Stomach (tissue), 9 donors: ENCODE results near the gene MCC. TPM values are rescaled to one million over a fixed set of nuclear protein-coding genes. Genes with fewer than 3 reads are reported as not detected.

Experiments used
- DNase-seq, 2 donors: peaks; one replicate each; pipeline versions ENCODE4 v3.0.0 to v3.0.0-alpha.2; 2013 to 2019
- H3K27ac ChIP-seq, 5 donors: fragments of 200-600 bp in 4 of 5; sonication (generic) in 4 of 5; one replicate each; pipeline ENCODE4 v1.5.1; 2013 to 2019; ENCODE audit warnings: mild to moderate bottlenecking in 1 of 5, moderate library complexity in 1 of 5
- H3K27me3 ChIP-seq, 3 donors: fragments of 200-600 bp; sonication (generic); one replicate each; pipeline ENCODE4 v1.5.1; 2017 to 2019; ENCODE audit warnings: mixed run types in 1 of 3
- H3K36me3 ChIP-seq, 4 donors: fragments of 200-600 bp; sonication (generic); 1 replicate in 3 of 4; 2 replicates in 1 of 4; pipeline ENCODE4 v1.5.1; 2016 to 2019
- H3K4me1 ChIP-seq, 4 donors: fragments of 200-600 bp; sonication (generic); one replicate each; pipeline ENCODE4 v1.5.1; 2016 to 2019
- H3K4me3 ChIP-seq, 4 donors: fragments of 200-600 bp; sonication (generic) in 3 of 4; one replicate each; pipeline ENCODE4 v1.5.1; 2016 to 2019; ENCODE audit warnings: mild to moderate bottlenecking in 1 of 4
- H3K9me3 ChIP-seq, 4 donors: fragments of 200-600 bp; sonication (generic); one replicate each; pipeline ENCODE4 v1.5.1; 2016 to 2019
- EP300 ChIP-seq: sonication (generic); formaldehyde crosslinking; IDR thresholded peaks from one replicate; pipeline ENCODE4 v1.6.1; 2017; ENCODE audit warnings: antibody characterized with exemption
- POLR2A ChIP-seq, 4 donors: fragments of 450-650 bp; IDR thresholded peaks; one replicate each; pipeline ENCODE4 v1.6.1; 2016; ENCODE audit warnings: antibody characterized with exemption in 4 of 4, control low read depth in 2 of 4, mild to moderate bottlenecking in 1 of 4, moderate library complexity in 1 of 4
- POLR2AphosphoS5 ChIP-seq, 3 donors: sonication (generic); formaldehyde crosslinking; IDR thresholded peaks; one replicate each; pipeline ENCODE4 v1.6.1; 2016; ENCODE audit warnings: antibody characterized with exemption in 3 of 3
- WGBS, 5 donors: extraction: QIAGEN DNeasy Blood & Tissue Kit in 3 of 5; methylation state at CpG; one replicate each; pipeline versions ENCODE4 v1.1.5 to v1.1.7; 2013 to 2018; 5-methylcytosine and 5-hydroxymethylcytosine counted together
- intact Hi-C: fragments of 100-400 bp; cut with DNase I; formaldehyde crosslinking; loops from one replicate; pipeline ENCODE4 v1.15.1; 2023; ENCODE audit warnings: low total_unique reads
- polyA plus RNA-seq, 3 donors: library from polyadenylated mRNA; stranded (reverse); fragments of 200-250 nt; gene quantifications; one replicate each; pipeline ENCODE4 v1.2.3, GENCODE V29; 2013
- total RNA-seq, 5 donors: library from RNA; depleted of rRNA; stranded (reverse); fragments of >200 nt; gene quantifications; one replicate each; pipeline versions ENCODE4 v1.1.0 to v1.2.3, GENCODE V29; 2014 to 2016
- TF ChIP-seq, protein P1 (sequence below), 7 experiments: fragments of 450-650 bp in 4 of 7; fragments of 200-600 bp in 3 of 7; sonication (generic) in 3 of 7; IDR thresholded peaks; one replicate each; pipeline ENCODE4 v1.5.1; 2016 to 2019; ENCODE audit warnings: antibody characterized with exemption in 7 of 7, control low read depth in 2 of 7, mild to moderate bottlenecking in 1 of 7
- donor health status: healthy with polysubstance abuse.
- donor health status: Bipolar disorder and iron deficiency.
- donor health status: healthy.

MCC gene
- total and polyA plus RNA-seq, 8 donors = 3.8 to 35.1 (median 8.9) TPM

DNA sequence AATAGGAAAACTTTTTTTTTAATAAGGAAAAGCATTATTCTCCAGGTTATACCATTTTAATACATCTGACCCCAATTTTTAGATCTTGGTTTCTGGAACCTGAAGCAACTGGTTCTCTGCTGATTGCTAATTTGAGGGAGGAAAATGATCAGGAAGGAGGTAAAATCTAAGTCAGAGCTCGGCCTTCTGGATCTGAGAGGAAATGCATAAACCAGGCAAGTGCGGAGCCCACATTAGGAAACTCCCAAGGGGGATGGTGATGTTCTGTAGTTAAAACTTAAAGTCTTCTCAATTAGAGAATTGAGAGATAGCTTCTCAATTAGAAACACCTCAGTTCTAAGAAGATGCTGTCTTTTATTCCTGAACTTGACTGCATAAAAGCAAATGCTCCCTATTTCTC is 167.0 kb downstream of the MCC start:
- Histone ChIP-seq H3K4me1 (peaks cover 6 to 25% (median 12%) of the 10 kb centered on the region in 4 donors), H3K27me3 (peaks cover 0 to 8% (median 0%) of the 10 kb centered on the region in 3 donors), H3K36me3 (no peaks in the 10 kb centered on the region), H3K27ac (no peak overlapping the region), H3K4me3 (no peak overlapping the region), H3K9me3 (no peaks in the 10 kb centered on the region)
- intact Hi-C loops = no loop called here
- DNase-seq = peak in 1 of 2 donors; percentile 11
- WGBS, 5 donors = 71 to 83% (median 77%) methylated on average over 2 of the region's 2 CpGs
- TF ChIP-seq POLR2AphosphoS5 (IDR thresholded peaks at IDR 0.05) = no peak
- TF ChIP-seq EP300 = no peak
- TF ChIP-seq, protein P1, sequence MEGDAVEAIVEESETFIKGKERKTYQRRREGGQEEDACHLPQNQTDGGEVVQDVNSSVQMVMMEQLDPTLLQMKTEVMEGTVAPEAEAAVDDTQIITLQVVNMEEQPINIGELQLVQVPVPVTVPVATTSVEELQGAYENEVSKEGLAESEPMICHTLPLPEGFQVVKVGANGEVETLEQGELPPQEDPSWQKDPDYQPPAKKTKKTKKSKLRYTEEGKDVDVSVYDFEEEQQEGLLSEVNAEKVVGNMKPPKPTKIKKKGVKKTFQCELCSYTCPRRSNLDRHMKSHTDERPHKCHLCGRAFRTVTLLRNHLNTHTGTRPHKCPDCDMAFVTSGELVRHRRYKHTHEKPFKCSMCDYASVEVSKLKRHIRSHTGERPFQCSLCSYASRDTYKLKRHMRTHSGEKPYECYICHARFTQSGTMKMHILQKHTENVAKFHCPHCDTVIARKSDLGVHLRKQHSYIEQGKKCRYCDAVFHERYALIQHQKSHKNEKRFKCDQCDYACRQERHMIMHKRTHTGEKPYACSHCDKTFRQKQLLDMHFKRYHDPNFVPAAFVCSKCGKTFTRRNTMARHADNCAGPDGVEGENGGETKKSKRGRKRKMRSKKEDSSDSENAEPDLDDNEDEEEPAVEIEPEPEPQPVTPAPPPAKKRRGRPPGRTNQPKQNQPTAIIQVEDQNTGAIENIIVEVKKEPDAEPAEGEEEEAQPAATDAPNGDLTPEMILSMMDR (IDR thresholded peaks at IDR 0.05) = no peak
- no peak for TF ChIP-seq POLR2A (IDR thresholded peaks at IDR 0.05)

DNA sequence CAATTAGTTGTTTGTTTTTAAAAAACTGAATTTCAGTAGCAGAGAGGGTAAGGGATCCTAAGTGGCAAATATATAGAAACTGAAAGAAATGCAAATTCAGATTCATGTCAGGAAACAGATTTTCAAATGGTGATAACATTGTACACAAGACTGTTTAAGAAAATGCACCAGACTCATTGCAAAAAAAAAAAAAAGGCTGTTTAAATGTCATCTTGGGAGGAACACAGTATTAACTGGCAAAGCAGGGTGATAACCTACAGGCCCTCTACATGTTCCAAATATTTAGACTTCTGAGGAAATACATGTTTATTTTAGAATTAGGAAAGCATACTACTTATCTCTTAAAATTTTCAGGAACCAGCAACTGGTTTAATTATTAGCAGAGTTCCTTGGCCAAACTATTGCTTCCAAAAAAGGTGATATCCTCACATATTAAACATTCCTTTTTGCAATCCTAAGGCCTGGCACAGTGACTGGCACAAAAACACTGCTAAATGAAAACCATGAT is 167.9 kb downstream of the MCC start:
- no peaks in the 10 kb centered on the region for H3K36me3 ChIP-seq
- intact Hi-C loops = no loop called here
- no peak for DNase-seq
- H3K4me3 ChIP-seq = no peak overlapping the region
- peaks cover 6 to 25% (median 12%) of the 10 kb centered on the region in 4 donors for H3K4me1 ChIP-seq
- H3K27me3 ChIP-seq = peaks cover 0 to 8% (median 0%) of the 10 kb centered on the region in 3 donors
- no peaks in the 10 kb centered on the region for H3K9me3 ChIP-seq
- H3K27ac ChIP-seq = no peak overlapping the region
- TF ChIP-seq POLR2A (IDR thresholded peaks at IDR 0.05) (no peak), EP300 (no peak), POLR2AphosphoS5 (IDR thresholded peaks at IDR 0.05) (no peak)
- TF ChIP-seq, protein P1 (IDR thresholded peaks at IDR 0.05) = no peak

DNA sequence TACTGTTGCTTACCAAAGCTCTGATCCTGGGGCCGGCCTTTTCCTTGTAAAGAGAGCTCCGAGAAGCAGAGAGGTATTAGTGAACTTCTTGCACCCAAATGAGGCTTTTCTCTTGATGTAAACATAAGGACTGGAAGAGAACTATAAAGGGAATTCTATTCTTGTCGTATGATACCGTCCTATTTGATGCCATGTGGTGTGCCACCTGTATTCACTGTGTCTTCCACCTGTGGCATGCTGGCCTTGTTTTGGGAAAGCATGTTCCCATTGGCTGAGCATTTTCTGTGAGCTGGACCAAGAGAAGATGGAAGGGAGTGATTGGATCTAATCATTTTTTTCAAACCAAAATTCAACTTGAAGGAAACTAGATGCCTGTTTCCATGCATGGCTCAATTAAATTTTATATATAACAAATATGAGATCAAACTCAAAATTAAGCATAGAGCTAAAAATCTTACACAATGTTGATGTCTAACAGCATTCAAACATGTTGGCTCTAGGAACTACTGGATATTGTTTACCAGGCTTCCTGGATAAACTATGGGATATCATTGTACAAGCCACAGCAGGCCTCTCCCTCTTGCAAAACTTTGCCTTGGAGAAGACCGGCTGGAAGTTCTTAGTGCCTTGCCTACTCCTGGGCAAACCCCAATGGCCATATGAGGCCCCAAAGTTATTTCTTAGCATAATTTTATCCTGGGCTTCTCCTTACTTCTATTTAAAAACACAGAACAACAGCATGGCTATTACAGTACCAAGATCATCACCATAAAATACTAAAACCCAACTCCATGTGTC is 168.8 kb downstream of the MCC start:
- H3K4me1 ChIP-seq = peaks cover 6 to 25% (median 12%) of the 10 kb centered on the region in 4 donors
- intact Hi-C loops = no loop called here
- DNase-seq = no peak
- H3K36me3 ChIP-seq = no peaks in the 10 kb centered on the region
- peaks cover 0 to 8% (median 0%) of the 10 kb centered on the region in 3 donors for H3K27me3 ChIP-seq
- no peak overlapping the region for H3K4me3 ChIP-seq
- WGBS, 5 donors = 80 to 91% (median 88%) methylated on average over 5 of the region's 5 CpGs
- no peak overlapping the region for H3K27ac ChIP-seq
- H3K9me3 ChIP-seq = no peaks in the 10 kb centered on the region
- TF ChIP-seq POLR2AphosphoS5 (IDR thresholded peaks at IDR 0.05) (no peak), EP300 (no peak), POLR2A (IDR thresholded peaks at IDR 0.05) (no peak)
- TF ChIP-seq, protein P1 (IDR thresholded peaks at IDR 0.05) = no peak

DNA sequence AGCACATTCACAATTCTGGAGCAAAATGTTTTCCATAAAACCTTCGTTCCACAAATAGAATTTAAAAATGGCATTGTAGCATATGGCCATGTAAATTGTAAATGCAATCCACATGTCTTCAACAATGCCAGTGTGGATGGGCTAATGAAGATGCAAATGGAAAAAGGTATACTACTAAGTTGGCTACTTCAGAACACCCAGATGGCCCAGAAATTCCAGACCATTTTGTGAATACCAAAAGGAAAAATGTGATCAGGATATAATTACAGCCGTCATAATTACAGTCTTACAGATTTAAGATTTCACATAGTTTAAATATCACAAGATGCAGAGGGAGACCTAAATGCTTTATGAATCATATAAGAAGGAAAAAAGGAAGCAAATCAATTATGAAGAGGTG is 170.6 kb downstream of the MCC start:
- Histone ChIP-seq H3K36me3 (no peaks in the 10 kb centered on the region), H3K27me3 (peaks cover 0 to 8% (median 0%) of the 10 kb centered on the region in 3 donors), H3K4me1 (peaks cover 6 to 25% (median 12%) of the 10 kb centered on the region in 4 donors), H3K9me3 (no peaks in the 10 kb centered on the region), H3K4me3 (no peak overlapping the region), H3K27ac (no peak overlapping the region)
- 91 to 97% (median 95%) methylated on average over 2 of the region's 2 CpGs for WGBS, 5 donors
- DNase-seq = no peak
- no peak for TF ChIP-seq POLR2AphosphoS5 (IDR thresholded peaks at IDR 0.05)
- TF ChIP-seq, protein P1 (IDR thresholded peaks at IDR 0.05) = no peak
- TF ChIP-seq POLR2A (IDR thresholded peaks at IDR 0.05) = no peak
- TF ChIP-seq EP300 = no peak
- intact Hi-C loops = no loop called here
